ENCODE measurements around the gene CSNK1G1.

DNA sequence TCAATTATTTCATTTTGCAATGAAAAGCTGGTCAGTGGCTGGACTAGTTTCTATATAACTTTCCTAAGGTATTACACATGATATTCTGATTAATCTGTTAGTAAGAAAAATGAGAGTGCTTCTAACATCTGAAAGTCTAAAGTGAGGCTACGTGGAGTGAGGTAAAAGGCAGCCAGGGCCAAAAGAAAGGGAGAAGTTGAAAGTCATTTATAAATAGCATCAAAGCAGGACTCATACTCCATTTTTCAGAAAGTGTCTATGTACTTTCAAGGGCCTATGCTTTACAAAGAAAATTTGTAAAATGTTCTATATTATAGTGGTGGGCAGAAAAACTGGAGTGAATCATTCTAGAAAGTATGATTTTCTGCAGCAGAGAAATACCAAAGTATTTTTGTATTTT lies 80.0 kb downstream of the CSNK1G1 start:
- TF ChIP-seq, protein P1, sequence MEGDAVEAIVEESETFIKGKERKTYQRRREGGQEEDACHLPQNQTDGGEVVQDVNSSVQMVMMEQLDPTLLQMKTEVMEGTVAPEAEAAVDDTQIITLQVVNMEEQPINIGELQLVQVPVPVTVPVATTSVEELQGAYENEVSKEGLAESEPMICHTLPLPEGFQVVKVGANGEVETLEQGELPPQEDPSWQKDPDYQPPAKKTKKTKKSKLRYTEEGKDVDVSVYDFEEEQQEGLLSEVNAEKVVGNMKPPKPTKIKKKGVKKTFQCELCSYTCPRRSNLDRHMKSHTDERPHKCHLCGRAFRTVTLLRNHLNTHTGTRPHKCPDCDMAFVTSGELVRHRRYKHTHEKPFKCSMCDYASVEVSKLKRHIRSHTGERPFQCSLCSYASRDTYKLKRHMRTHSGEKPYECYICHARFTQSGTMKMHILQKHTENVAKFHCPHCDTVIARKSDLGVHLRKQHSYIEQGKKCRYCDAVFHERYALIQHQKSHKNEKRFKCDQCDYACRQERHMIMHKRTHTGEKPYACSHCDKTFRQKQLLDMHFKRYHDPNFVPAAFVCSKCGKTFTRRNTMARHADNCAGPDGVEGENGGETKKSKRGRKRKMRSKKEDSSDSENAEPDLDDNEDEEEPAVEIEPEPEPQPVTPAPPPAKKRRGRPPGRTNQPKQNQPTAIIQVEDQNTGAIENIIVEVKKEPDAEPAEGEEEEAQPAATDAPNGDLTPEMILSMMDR (IDR thresholded peaks at IDR 0.05): no peak
- no peak for TF ChIP-seq POLR2A (IDR thresholded peaks at IDR 0.05)

All from uterus (tissue), 2 donors.